GM06990 (cell line): ENCODE data around the gene TES.

Experiments
- DNase-seq: peaks from one replicate; pipeline ENCODE4 v3.0.0-alpha.2; 2011; ENCODE audit not compliant: insufficient read length; ENCODE audit errors: extremely low read depth
- H3K27me3 ChIP-seq: replicated peaks from 2 replicates; pipeline ENCODE4 v1.6.0; 2011; ENCODE audit warnings: low read length; ENCODE audit not compliant: control insufficient read depth, insufficient read depth
- H3K36me3 ChIP-seq: 2 replicates; pipeline ENCODE4 v1.5.1; 2011; ENCODE audit warnings: low read length; ENCODE audit not compliant: control insufficient read depth, insufficient read depth
- H3K4me3 ChIP-seq: replicated peaks from 2 replicates; pipeline ENCODE4 v1.5.1; 2011; ENCODE audit warnings: low read depth, mild to moderate bottlenecking, control low read depth, low read length
- TF ChIP-seq, protein P1 (sequence below): IDR thresholded peaks from 2 replicates; pipeline ENCODE4 v1.5.1; 2011; ENCODE audit warnings: low read length, control low read depth, mild to moderate bottlenecking, inconsistent platforms; ENCODE audit not compliant: insufficient read depth, poor library complexity, severe bottlenecking

Gene TES

DNA sequence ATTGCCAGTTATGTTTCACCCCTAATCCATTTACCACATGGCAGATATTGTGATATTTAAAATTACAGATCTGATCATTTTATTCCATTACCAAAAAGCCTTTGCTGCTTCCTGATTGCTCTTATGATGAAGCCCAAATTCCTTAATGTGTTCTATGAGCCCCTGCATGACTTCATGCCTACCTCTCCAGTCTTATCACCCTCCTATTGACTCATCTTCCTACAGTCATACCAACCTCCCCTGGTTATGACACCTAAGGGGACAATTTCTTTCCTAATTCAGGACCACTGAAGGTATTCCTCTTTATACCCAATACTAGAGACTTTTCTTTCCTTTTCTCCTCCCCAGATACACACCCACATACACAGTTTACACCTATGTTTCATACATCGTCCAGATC is 36.0 kb downstream of the TES start:
- no peaks in the 10 kb centered on the region for H3K27me3 ChIP-seq
- no peak for DNase-seq
- no peak overlapping the region for H3K4me3 ChIP-seq
- TF ChIP-seq, protein P1, sequence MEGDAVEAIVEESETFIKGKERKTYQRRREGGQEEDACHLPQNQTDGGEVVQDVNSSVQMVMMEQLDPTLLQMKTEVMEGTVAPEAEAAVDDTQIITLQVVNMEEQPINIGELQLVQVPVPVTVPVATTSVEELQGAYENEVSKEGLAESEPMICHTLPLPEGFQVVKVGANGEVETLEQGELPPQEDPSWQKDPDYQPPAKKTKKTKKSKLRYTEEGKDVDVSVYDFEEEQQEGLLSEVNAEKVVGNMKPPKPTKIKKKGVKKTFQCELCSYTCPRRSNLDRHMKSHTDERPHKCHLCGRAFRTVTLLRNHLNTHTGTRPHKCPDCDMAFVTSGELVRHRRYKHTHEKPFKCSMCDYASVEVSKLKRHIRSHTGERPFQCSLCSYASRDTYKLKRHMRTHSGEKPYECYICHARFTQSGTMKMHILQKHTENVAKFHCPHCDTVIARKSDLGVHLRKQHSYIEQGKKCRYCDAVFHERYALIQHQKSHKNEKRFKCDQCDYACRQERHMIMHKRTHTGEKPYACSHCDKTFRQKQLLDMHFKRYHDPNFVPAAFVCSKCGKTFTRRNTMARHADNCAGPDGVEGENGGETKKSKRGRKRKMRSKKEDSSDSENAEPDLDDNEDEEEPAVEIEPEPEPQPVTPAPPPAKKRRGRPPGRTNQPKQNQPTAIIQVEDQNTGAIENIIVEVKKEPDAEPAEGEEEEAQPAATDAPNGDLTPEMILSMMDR = no peak
- peaks cover 4% of the 10 kb centered on the region for H3K36me3 ChIP-seq

DNA sequence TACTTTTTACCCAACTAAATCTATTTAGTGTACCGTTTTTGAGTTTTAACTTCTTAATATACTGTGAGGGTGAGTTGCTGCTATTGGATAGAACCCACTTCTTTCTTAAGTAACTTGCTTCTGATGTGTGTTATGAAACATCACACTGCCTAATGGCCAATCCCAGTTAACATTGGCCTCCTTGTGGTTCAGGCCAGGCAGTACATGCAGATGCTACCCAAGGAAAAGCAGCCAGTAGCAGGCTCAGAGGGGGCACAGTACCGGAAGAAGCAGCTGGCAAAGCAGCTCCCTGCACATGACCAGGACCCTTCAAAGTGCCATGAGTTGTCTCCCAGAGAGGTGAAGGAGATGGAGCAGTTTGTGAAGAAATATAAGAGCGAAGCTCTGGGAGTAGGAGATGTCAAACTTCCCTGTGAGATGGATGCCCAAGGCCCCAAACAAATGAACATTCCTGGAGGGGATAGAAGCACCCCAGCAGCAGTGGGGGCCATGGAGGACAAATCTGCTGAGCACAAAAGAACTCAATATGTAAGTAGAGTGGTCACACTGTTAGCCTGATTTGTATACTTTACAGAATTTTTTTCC is 39.7 kb downstream of the TES start:
- no peak for DNase-seq
- H3K36me3 ChIP-seq = peaks cover 7% of the 10 kb centered on the region
- no peak overlapping the region for H3K4me3 ChIP-seq
- H3K27me3 ChIP-seq = no peaks in the 10 kb centered on the region
- TF ChIP-seq, protein P1 = peak; percentile 22

DNA sequence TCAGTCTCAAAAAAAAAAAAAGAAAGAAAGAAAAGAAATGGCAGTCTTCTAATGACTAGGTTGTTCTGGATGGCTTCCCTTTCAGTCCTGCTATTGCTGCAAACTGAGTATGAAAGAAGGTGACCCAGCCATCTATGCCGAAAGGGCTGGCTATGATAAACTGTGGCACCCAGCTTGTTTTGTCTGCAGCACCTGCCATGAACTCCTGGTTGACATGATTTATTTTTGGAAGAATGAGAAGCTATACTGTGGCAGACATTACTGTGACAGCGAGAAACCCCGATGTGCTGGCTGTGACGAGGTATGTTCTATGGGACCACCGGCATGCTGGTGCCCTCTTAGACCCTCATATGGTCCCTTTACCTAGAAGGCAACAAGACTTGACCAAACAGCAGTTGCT is 41.3 kb downstream of the TES start:
- no peak overlapping the region for H3K4me3 ChIP-seq
- peaks cover 7% of the 10 kb centered on the region for H3K36me3 ChIP-seq
- DNase-seq = no peak
- H3K27me3 ChIP-seq = no peaks in the 10 kb centered on the region
- TF ChIP-seq, protein P1 = no peak

DNA sequence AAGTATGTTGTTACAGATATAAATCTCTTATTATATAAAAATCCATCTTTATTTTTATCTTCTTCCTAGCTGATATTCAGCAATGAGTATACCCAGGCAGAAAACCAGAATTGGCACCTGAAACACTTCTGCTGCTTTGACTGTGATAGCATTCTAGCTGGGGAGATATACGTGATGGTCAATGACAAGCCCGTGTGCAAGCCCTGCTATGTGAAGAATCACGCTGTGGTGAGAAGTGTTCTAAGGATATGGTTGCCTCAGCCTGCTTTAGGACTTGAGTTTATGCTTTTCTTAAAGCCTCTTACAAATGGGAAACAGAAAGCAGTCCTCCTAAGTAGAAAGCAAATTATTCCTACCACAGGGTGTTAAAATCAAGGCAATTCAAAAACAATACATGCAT is 41.9 kb downstream of the TES start:
- H3K27me3 ChIP-seq = no peaks in the 10 kb centered on the region
- DNase-seq = no peak
- TF ChIP-seq, protein P1 = no peak
- H3K4me3 ChIP-seq = no peak overlapping the region
- peaks cover 7% of the 10 kb centered on the region for H3K36me3 ChIP-seq

DNA sequence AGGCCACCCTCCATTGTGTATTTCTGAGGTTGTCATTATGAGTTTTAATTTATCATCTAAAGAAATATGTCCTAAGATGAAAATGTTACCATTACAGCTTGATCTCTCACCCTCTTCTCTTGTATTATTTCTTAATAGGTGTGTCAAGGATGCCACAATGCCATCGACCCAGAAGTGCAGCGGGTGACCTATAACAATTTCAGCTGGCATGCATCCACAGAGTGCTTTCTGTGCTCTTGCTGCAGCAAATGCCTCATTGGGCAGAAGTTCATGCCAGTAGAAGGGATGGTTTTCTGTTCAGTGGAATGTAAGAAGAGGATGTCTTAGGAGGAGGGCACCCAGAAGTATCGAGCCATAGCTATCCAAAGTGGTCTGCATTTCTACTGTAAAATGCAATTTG is 46.8 kb downstream of the TES start:
- Histone ChIP-seq H3K4me3 (no peak overlapping the region), H3K27me3 (no peaks in the 10 kb centered on the region), H3K36me3 (peaks cover 2% of the 10 kb centered on the region)
- no peak for DNase-seq
- TF ChIP-seq, protein P1 = no peak

DNA sequence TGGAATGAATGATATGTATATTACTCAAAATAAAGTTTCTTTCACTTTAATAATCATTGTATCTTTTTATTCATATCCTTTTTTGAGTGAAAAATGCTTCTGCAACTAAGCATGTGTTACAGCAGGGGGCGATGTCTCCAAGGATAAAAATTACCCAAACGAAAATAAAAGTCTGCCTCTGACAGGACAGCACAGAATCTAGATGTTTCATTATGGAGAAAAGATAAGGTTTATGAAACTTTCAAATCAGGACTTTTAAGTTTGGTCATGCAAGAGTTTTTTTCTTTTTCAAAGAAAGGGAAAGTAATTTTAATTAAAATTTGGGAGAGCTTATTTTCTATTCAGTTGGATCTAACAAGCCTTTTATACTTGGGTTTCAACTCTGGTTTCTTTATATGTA is 48.4 kb downstream of the TES start:
- Histone ChIP-seq H3K27me3 (no peaks in the 10 kb centered on the region), H3K4me3 (no peak overlapping the region), H3K36me3 (peaks cover under 1% of the 10 kb centered on the region)
- TF ChIP-seq, protein P1 = peak; percentile 61
- no peak for DNase-seq
